Measurements from ENCODE around the gene LMF2.

Gene LMF2

GRCh38 chr22:50482107-50483074 lies 25.1 kb downstream of the LMF2 start:
- no peak for TF ChIP-seq CTCF (IDR thresholded peaks at IDR 0.05)
- peak overlapping the region; percentile 70 for H3K4me3 ChIP-seq
- no peak overlapping the region for H3K27ac ChIP-seq
- no peak for DNase-seq (ENCODE audit: low spot score)

- no peak within 1 kb of the TSS for H3K27ac ChIP-seq
- peak within 1 kb of the TSS; percentile 70 for H3K4me3 ChIP-seq
- no peak for TF ChIP-seq CTCF (IDR thresholded peaks at IDR 0.05)
- no peak for DNase-seq (ENCODE audit: low spot score)
Measured at GRCh38 chr22:50481440-50482106, 25.9 kb downstream of the LMF2 start, which contains the start of gene ADM2. ADM2 (plus strand) TSS chr22:50481543; CDS start chr22:50481848, 305 bp downstream.

DNA sequence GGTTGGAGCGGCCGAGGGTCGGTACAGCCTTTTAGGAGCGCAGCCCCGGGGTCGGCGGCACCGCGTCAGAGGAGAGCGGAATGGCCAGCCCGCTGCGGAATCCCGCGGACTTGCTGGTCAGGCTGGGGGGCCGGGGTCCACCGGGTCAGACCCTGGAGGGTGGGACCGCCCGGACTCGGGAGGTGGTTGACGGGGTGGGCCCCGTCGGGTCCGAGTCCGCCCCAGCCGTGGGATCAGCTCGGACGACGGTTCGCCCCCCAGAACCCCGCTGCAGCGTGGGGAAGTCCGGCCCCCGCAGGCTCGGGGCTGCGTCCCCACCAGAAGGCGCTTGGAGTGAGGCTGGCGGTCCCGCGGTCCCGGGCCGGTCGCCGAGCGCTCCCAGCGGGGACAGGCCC lies 26.5 kb downstream of the LMF2 start:
- no peak for TF ChIP-seq CTCF (IDR thresholded peaks at IDR 0.05)
- no peak overlapping the region for H3K27ac ChIP-seq
- no peak for DNase-seq (ENCODE audit: low spot score)
- H3K4me3 ChIP-seq, result peak overlapping the region; percentile 70

GRCh38 chr22:50479721-50480120 lies 27.8 kb downstream of the LMF2 start:
- DNase-seq (ENCODE audit: low spot score), result no peak
- TF ChIP-seq CTCF (IDR thresholded peaks at IDR 0.05), result no peak
- no peak overlapping the region for H3K27ac ChIP-seq
- no peak overlapping the region for H3K4me3 ChIP-seq

DNA sequence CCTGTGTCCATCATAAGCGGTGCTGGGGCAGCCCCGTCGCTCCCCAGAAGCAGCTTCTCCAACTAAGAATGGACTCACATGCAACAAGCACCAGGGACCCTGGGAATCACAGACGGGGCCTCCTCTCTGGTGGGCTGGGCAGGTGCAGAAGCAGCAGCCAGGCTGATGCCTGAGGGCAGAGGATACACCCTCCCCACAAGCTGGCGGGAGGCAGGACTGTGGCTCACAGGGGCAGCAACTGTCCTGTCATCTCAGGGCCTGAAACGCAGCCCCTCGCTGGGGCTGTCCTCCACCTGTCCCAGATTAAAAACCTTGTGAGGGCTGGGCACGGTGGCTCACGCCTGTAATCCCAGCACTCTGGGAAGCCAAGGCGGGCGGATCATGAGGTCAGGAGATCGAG lies 29.6 kb downstream of the LMF2 start:
- TF ChIP-seq CTCF (IDR thresholded peaks at IDR 0.05), result no peak
- no peak overlapping the region for H3K4me3 ChIP-seq

GRCh38 chr22:50476868-50477267 lies 30.6 kb downstream of the LMF2 start:
- no peak overlapping the region for H3K27ac ChIP-seq
- H3K4me3 ChIP-seq, result no peak overlapping the region
- TF ChIP-seq CTCF (IDR thresholded peaks at IDR 0.05), result no peak
- no peak for DNase-seq (ENCODE audit: low spot score)

More for the DNA sequence above, 29.6 kb downstream of the LMF2 start:
- no peak for DNase-seq (ENCODE audit: low spot score)
- no peak overlapping the region for H3K27ac ChIP-seq

All from coronary artery (tissue), 2 donors.